Large intestine (tissue), 1 donor: ENCODE data around the gene PCDHB15. TPM values are rescaled to one million over a fixed set of nuclear protein-coding genes. Genes with fewer than 3 reads are reported as not detected.

Experiments used
- polyA plus RNA-seq: library from polyadenylated mRNA; unstranded; fragments of 120-200 nt; gene quantifications from one replicate; pipeline ENCODE4 v1.2.1, GENCODE V29; 2013

PCDHB15 gene
- polyA plus RNA-seq, 1 donor: 3.0 TPM

Other genes with a start within 250 kb of the PCDHB15 start
- gene PCDHB1, start 194.0 kb upstream of the PCDHB15 start, polyA plus RNA-seq: 0.31 TPM
- gene PCDHB2, start 150.8 kb upstream of the PCDHB15 start, polyA plus RNA-seq: 1.7 TPM
- gene PCDHB3, start 144.9 kb upstream of the PCDHB15 start, polyA plus RNA-seq: 1.1 TPM
- 1.6 TPM for gene PCDHB4, start 123.6 kb upstream of the PCDHB15 start, polyA plus RNA-seq
- 2.1 TPM for gene PCDHB5, start 110.2 kb upstream of the PCDHB15 start, polyA plus RNA-seq
- 0.96 TPM for gene PCDHB6, start 95.3 kb upstream of the PCDHB15 start, polyA plus RNA-seq
- 1.3 TPM for gene PCDHB7, start 72.8 kb upstream of the PCDHB15 start, polyA plus RNA-seq
- gene PCDHB8, start 67.6 kb upstream of the PCDHB15 start, polyA plus RNA-seq: 0.67 TPM
- 1.1 TPM for gene PCDHB16, start 63.0 kb upstream of the PCDHB15 start, polyA plus RNA-seq
- gene PCDHB9, start 58.2 kb upstream of the PCDHB15 start, polyA plus RNA-seq: 0.73 TPM
- 2.9 TPM for gene PCDHB10, start 53.0 kb upstream of the PCDHB15 start, polyA plus RNA-seq
- 1.1 TPM for gene PCDHB11, start 45.8 kb upstream of the PCDHB15 start, polyA plus RNA-seq
- 1.2 TPM for gene PCDHB12, start 36.7 kb upstream of the PCDHB15 start, polyA plus RNA-seq
- gene PCDHB13, start 31.5 kb upstream of the PCDHB15 start, polyA plus RNA-seq: 1.4 TPM
- gene PCDHB14, start 22.1 kb upstream of the PCDHB15 start, polyA plus RNA-seq: 2.7 TPM
- gene SLC25A2, start 58.7 kb downstream of the PCDHB15 start, polyA plus RNA-seq: 0.04 TPM
- 88.9 TPM for gene TAF7, start 75.4 kb downstream of the PCDHB15 start, polyA plus RNA-seq
- gene PCDHGA1, start 85.1 kb downstream of the PCDHB15 start, polyA plus RNA-seq: 0.30 TPM
- gene PCDHGA2, start 93.4 kb downstream of the PCDHB15 start, polyA plus RNA-seq: 1.3 TPM
- gene PCDHGA3, start 98.4 kb downstream of the PCDHB15 start, polyA plus RNA-seq: 0.96 TPM
- 0.52 TPM for gene PCDHGB1, start 104.7 kb downstream of the PCDHB15 start, polyA plus RNA-seq
- 0.79 TPM for gene PCDHGA4, start 109.6 kb downstream of the PCDHB15 start, polyA plus RNA-seq
- gene PCDHGB2, start 114.6 kb downstream of the PCDHB15 start, polyA plus RNA-seq: 1.0 TPM
- gene PCDHGA5, start 118.8 kb downstream of the PCDHB15 start, polyA plus RNA-seq: 1.5 TPM
- gene PCDHGB3, start 124.8 kb downstream of the PCDHB15 start, polyA plus RNA-seq: 0.85 TPM
- 1.9 TPM for gene PCDHGA6, start 128.5 kb downstream of the PCDHB15 start, polyA plus RNA-seq
- gene PCDHGA7, start 137.3 kb downstream of the PCDHB15 start, polyA plus RNA-seq: 0.69 TPM
- 1.4 TPM for gene PCDHGB4, start 142.3 kb downstream of the PCDHB15 start, polyA plus RNA-seq
- 0.19 TPM for gene PCDHGA8, start 147.2 kb downstream of the PCDHB15 start, polyA plus RNA-seq
- 1.8 TPM for gene PCDHGB5, start 152.6 kb downstream of the PCDHB15 start, polyA plus RNA-seq
- gene PCDHGA9, start 157.4 kb downstream of the PCDHB15 start, polyA plus RNA-seq: 1.9 TPM
- 2.9 TPM for gene PCDHGB6, start 162.6 kb downstream of the PCDHB15 start, polyA plus RNA-seq
- 2.1 TPM for gene PCDHGA10, start 167.6 kb downstream of the PCDHB15 start, polyA plus RNA-seq
- 3.6 TPM for gene PCDHGB7, start 172.3 kb downstream of the PCDHB15 start, polyA plus RNA-seq
- 1.4 TPM for gene PCDHGA11, start 175.7 kb downstream of the PCDHB15 start, polyA plus RNA-seq
- 0.81 TPM for gene PCDHGA12, start 185.1 kb downstream of the PCDHB15 start, polyA plus RNA-seq
- gene PCDHGC3, start 230.6 kb downstream of the PCDHB15 start, polyA plus RNA-seq: 30.4 TPM
- 1.7 TPM for gene PCDHGC4, start 239.6 kb downstream of the PCDHB15 start, polyA plus RNA-seq
- 0.39 TPM for gene PCDHGC5, start 243.7 kb downstream of the PCDHB15 start, polyA plus RNA-seq